ENCODE measurements around the gene GNG13. TPM values are rescaled to one million over a fixed set of nuclear protein-coding genes. Genes with fewer than 3 reads are reported as not detected.

The GNG13 gene
- total RNA-seq, 1 donor from 2014 or later, result not detected

GRCh38 chr16:819336-820043 is 19.0 kb upstream of the GNG13 start:
- H3K9me3 Mint-ChIP-seq (ENCODE audit: unreplicated experiment), result peaks cover 7% of the 10 kb centered on the region
- H3K27ac Mint-ChIP-seq (ENCODE audit: unreplicated experiment), result no peak overlapping the region
- no peak for DNase-seq
- TF ChIP-seq CTCF (IDR thresholded peaks at IDR 0.05; ENCODE audit: partially characterized antibody, unreplicated experiment), result no peak
- H3K36me3 Mint-ChIP-seq (ENCODE audit: unreplicated experiment), result no peaks in the 10 kb centered on the region
- H3K4me3 Mint-ChIP-seq (ENCODE audit: unreplicated experiment), result no peak overlapping the region
- H3K27me3 Mint-ChIP-seq (ENCODE audit: unreplicated experiment), result peaks cover 4% of the 10 kb centered on the region
- H3K4me1 Mint-ChIP-seq (ENCODE audit: low read depth, unreplicated experiment), result no peaks in the 10 kb centered on the region

- Mint-ChIP-seq H3K36me3 (ENCODE audit: unreplicated experiment) (no peaks in the 10 kb centered on the region), H3K27me3 (ENCODE audit: unreplicated experiment) (peaks cover 7% of the 10 kb centered on the region), H3K9me3 (ENCODE audit: unreplicated experiment) (peaks cover 6% of the 10 kb centered on the region), H3K4me1 (ENCODE audit: low read depth, unreplicated experiment) (peaks cover 2% of the 10 kb centered on the region), H3K27ac (ENCODE audit: unreplicated experiment) (no peak overlapping the region), H3K4me3 (ENCODE audit: unreplicated experiment) (no peak overlapping the region)
- DNase-seq, result no peak
- no peak for TF ChIP-seq CTCF (IDR thresholded peaks at IDR 0.05; ENCODE audit: partially characterized antibody, unreplicated experiment)
These were observed 18.1 kb upstream of the GNG13 start for GRCh38 chr16:818592-818991.

GRCh38 chr16:818132-818531 is 17.6 kb upstream of the GNG13 start:
- H3K27ac Mint-ChIP-seq (ENCODE audit: unreplicated experiment), result no peak overlapping the region

GRCh38 chr16:817001-817906 is 16.7 kb upstream of the GNG13 start:
- no peak for TF ChIP-seq CTCF (IDR thresholded peaks at IDR 0.05; ENCODE audit: partially characterized antibody, unreplicated experiment)
- Mint-ChIP-seq H3K4me3 (ENCODE audit: unreplicated experiment) (no peak overlapping the region), H3K36me3 (ENCODE audit: unreplicated experiment) (peaks cover 1% of the 10 kb centered on the region), H3K27ac (ENCODE audit: unreplicated experiment) (no peak overlapping the region), H3K27me3 (ENCODE audit: unreplicated experiment) (peaks cover 10% of the 10 kb centered on the region), H3K4me1 (ENCODE audit: low read depth, unreplicated experiment) (peaks cover 2% of the 10 kb centered on the region), H3K9me3 (ENCODE audit: unreplicated experiment) (peaks cover 2% of the 10 kb centered on the region)
- no peak for DNase-seq

More at GRCh38 chr16:818132-818531, 17.6 kb upstream of the GNG13 start:
- no peak for TF ChIP-seq CTCF (IDR thresholded peaks at IDR 0.05; ENCODE audit: partially characterized antibody, unreplicated experiment)
- DNase-seq, result no peak
- Mint-ChIP-seq H3K27me3 (ENCODE audit: unreplicated experiment) (peaks cover 7% of the 10 kb centered on the region), H3K9me3 (ENCODE audit: unreplicated experiment) (peaks cover 3% of the 10 kb centered on the region), H3K4me1 (ENCODE audit: low read depth, unreplicated experiment) (peaks cover 2% of the 10 kb centered on the region), H3K36me3 (ENCODE audit: unreplicated experiment) (no peaks in the 10 kb centered on the region), H3K4me3 (ENCODE audit: unreplicated experiment) (no peak overlapping the region)

Data from glutamatergic neuron (in vitro differentiated cells).